HG02759 (cell line): Measurements from ENCODE around the gene PLA2G2F.

Experiments
- ATAC-seq: cut with Tn5 transposase; IDR thresholded peaks from one replicate; pipeline ENCODE4 v1.9.1; 2021; ENCODE audit warnings: mild to moderate bottlenecking, moderate library complexity; ENCODE audit not compliant: unreplicated experiment

Gene PLA2G2F

GRCh38 chr1:20167126-20167525, 28.0 kb downstream of the PLA2G2F start:
- ATAC-seq = no peak

GRCh38 chr1:20168564-20169491, 29.7 kb downstream of the PLA2G2F start:
- no peak for ATAC-seq

GRCh38 chr1:20169932-20170331, 30.8 kb downstream of the PLA2G2F start:
- no peak for ATAC-seq

- no peak for ATAC-seq
Measured at GRCh38 chr1:20172033-20172590, 33.0 kb downstream of the PLA2G2F start.

- ATAC-seq = no peak
Measured at GRCh38 chr1:20174937-20175666, 36.0 kb downstream of the PLA2G2F start.

- ATAC-seq = no peak
Measured at GRCh38 chr1:20178634-20179370, 39.7 kb downstream of the PLA2G2F start.

GRCh38 chr1:20179371-20180128, 40.4 kb downstream of the PLA2G2F start:
- no peak for ATAC-seq

- no peak for ATAC-seq
Measured at GRCh38 chr1:20180129-20180843, 41.2 kb downstream of the PLA2G2F start.

GRCh38 chr1:20180844-20181207, 41.7 kb downstream of the PLA2G2F start:
- no peak for ATAC-seq

- ATAC-seq = no peak
Measured at GRCh38 chr1:20182415-20182814, 43.3 kb downstream of the PLA2G2F start.

- no peak for ATAC-seq
Measured at GRCh38 chr1:20183035-20183434, 43.9 kb downstream of the PLA2G2F start.

- no peak for ATAC-seq
Measured at GRCh38 chr1:20183616-20184271, 44.6 kb downstream of the PLA2G2F start.

- no peak for ATAC-seq
Measured at GRCh38 chr1:20184481-20184900, 45.4 kb downstream of the PLA2G2F start.

- ATAC-seq = no peak
Measured at GRCh38 chr1:20184997-20185833, 46.1 kb downstream of the PLA2G2F start.

GRCh38 chr1:20185834-20186782, 47.0 kb downstream of the PLA2G2F start, which contains the start of the genes PLA2G2C and UBXN10:
Gene PLA2G2C (minus strand): TSS chr1:20186518. CDS start chr1:20177363, 9,155 bp downstream.
Gene UBXN10 (plus strand): TSS chr1:20186096. CDS start chr1:20190562, 4,466 bp downstream.
- no peak for ATAC-seq

- no peak for ATAC-seq
Measured at GRCh38 chr1:20187103-20187812, 48.1 kb downstream of the PLA2G2F start.
